Endothelial cell of umbilical vein (primary cell): ENCODE results near the gene SEMA4F. TPM values are rescaled to one million over a fixed set of nuclear protein-coding genes. Genes with fewer than 3 reads are reported as not detected.

Experiments used
- Bru-seq: library from RNA; stranded (reverse); fragments of 400-500 nt; gene quantifications from one replicate; lab custom pipeline; 2021; lab: Mats Ljungman, UMichigan
- BruChase-seq, 2 experiments: library from RNA; stranded (reverse); fragments of 400-500 nt; gene quantifications; one replicate each; lab custom pipeline; 2021; lab: Mats Ljungman, UMichigan
- BruUV-seq: library from RNA; stranded (reverse); fragments of 400-500 nt; replicated peaks from 2 replicates; lab custom pipeline; 2021; lab: Mats Ljungman, UMichigan
- CTCF ChIA-PET: fragments of 300-600, 350-600 bp; sonication (Branson Sonifier 250); formaldehyde crosslinking; loops from one replicate; lab custom pipeline; 2021; ENCODE audit warnings: antibody characterized with exemption, inconsistent platforms; lab: Charles Lee
- POLR2A ChIA-PET: fragments of 300-600, 350-600 bp; sonication (Branson Sonifier 250); formaldehyde crosslinking; loops from one replicate; lab custom pipeline; 2021; ENCODE audit warnings: antibody characterized with exemption, inconsistent platforms; lab: Charles Lee
- DNase-seq: peaks from one replicate; pipeline ENCODE4 v3.0.0-alpha.2; 2011; ENCODE audit warnings: low read depth, low spot score
- FAIRE-seq: peaks from 2 replicates; lab custom pipeline; 2011; peaks lifted over from hg19 to GRCh38; lab: Jason Lieb, UNC
- H2AFZ ChIP-seq: 2 replicates; pipeline ENCODE4 v1.6.0; 2012; ENCODE audit warnings: low read depth, low read length, control low read depth, inconsistent platforms
- H3K27ac ChIP-seq: 2 replicates; pipeline ENCODE4 v1.5.1; 2011; ENCODE audit warnings: low read depth, mild to moderate bottlenecking, control low read depth, low read length, moderate library complexity; ENCODE audit not compliant: insufficient read depth
- H3K27me3 ChIP-seq, 2 experiments: 2 replicates each; pipeline versions ENCODE4 v1.6.0 to v1.6.1; 2011; ENCODE audit warnings: low read length in 2 of 2, mixed read lengths in 1 of 2; ENCODE audit not compliant: control insufficient read depth in 2 of 2, insufficient read depth in 2 of 2
- H3K36me3 ChIP-seq, 2 experiments: 2 replicates in 1 of 2; 3 replicates in 1 of 2; pipeline ENCODE4 v1.5.1; 2011; ENCODE audit warnings: low read length in 2 of 2, mild to moderate bottlenecking in 1 of 2, moderate library complexity in 1 of 2; ENCODE audit not compliant: control insufficient read depth in 2 of 2, insufficient read depth in 2 of 2; ENCODE audit errors: extremely low read depth in 1 of 2
- H3K4me1 ChIP-seq: 3 replicates; pipeline ENCODE4 v1.5.1; 2011; ENCODE audit warnings: mild to moderate bottlenecking, low read length; ENCODE audit not compliant: control insufficient read depth, insufficient read depth; ENCODE audit errors: extremely low read depth
- H3K4me2 ChIP-seq: 2 replicates; pipeline ENCODE4 v1.6.1; 2011; ENCODE audit warnings: low read length, control low read depth, mixed read lengths; ENCODE audit not compliant: insufficient read depth
- H3K4me3 ChIP-seq, 3 experiments: fragments of 200-600 bp in 1 of 3; sonication (generic), shearing (Covaris generic) in 1 of 3; replicated peaks in 1 of 3; 2 replicates each; pipeline ENCODE4 v1.5.1; 2011 to 2016; ENCODE audit warnings: control low read depth in 3 of 3, low read length in 3 of 3, mild to moderate bottlenecking in 2 of 3, inconsistent platforms in 1 of 3, low read depth in 1 of 3, moderate library complexity in 1 of 3; ENCODE audit not compliant: insufficient read depth in 1 of 3
- H3K79me2 ChIP-seq: 2 replicates; pipeline ENCODE4 v1.6.0; 2012; ENCODE audit warnings: low read length, inconsistent platforms; ENCODE audit not compliant: control insufficient read depth, insufficient read depth
- H3K9ac ChIP-seq: replicated peaks from 2 replicates; pipeline ENCODE3; 2011; ENCODE audit warnings: low read length, control low read depth; ENCODE audit not compliant: insufficient read depth; ENCODE audit errors: extremely low read depth
- H3K9me1 ChIP-seq: replicated peaks from 3 replicates; pipeline ENCODE4 v1.6.0; 2011; ENCODE audit warnings: mild to moderate bottlenecking, low read length; ENCODE audit not compliant: control insufficient read depth, insufficient read depth; ENCODE audit errors: extremely low read depth
- H3K9me3 ChIP-seq: replicated peaks from 2 replicates; pipeline ENCODE4 v1.5.1; 2012; ENCODE audit warnings: low read length, inconsistent platforms; ENCODE audit not compliant: control insufficient read depth, insufficient read depth
- H4K20me1 ChIP-seq: replicated peaks from 2 replicates; pipeline ENCODE3; 2011; ENCODE audit warnings: mild to moderate bottlenecking, low read length; ENCODE audit not compliant: control insufficient read depth, insufficient read depth; ENCODE audit errors: extremely low read depth
- FOS ChIP-seq: IDR thresholded peaks from 2 replicates; pipeline ENCODE4 v1.6.1; 2011; ENCODE audit warnings: mild to moderate bottlenecking, low read length, moderate library complexity, borderline replicate concordance; ENCODE audit not compliant: insufficient read depth
- JUN ChIP-seq: IDR thresholded peaks from 2 replicates; pipeline ENCODE4 v1.6.1; 2011; ENCODE audit warnings: borderline replicate concordance, low read depth; ENCODE audit not compliant: insufficient read length, insufficient read depth
- POLR2AphosphoS5 ChIP-seq: IDR thresholded peaks from 2 replicates; pipeline ENCODE4 v1.6.1; 2012; ENCODE audit warnings: low read depth, mild to moderate bottlenecking, control low read depth, low read length, moderate library complexity; ENCODE audit not compliant: insufficient read depth
- dilution Hi-C: fragments of 300-500 bp; cut with MboI; formaldehyde crosslinking; loops from one replicate; pipeline ENCODE4 v1.15.0; 2019; ENCODE audit warnings: low sequenced_read_pairs; ENCODE audit not compliant: extremely low pct_ligation_motif_present
- intact Hi-C: fragments of 100-400 bp; cut with micrococcal nuclease; formaldehyde crosslinking; loops from one replicate; pipeline ENCODE4 v1.10.0; 2022
- long read RNA-seq: library from polyadenylated mRNA; stranded (forward); transcript quantifications from one replicate; pipeline ENCODE4 v2.0.0, GENCODE V29; 2021
- polyA minus RNA-seq, 3 experiments: library from RNA; depleted of rRNA, polyadenylated mRNA; stranded (reverse); fragments of >200 nt; gene quantifications; 1 replicate in 1 of 3; 2 replicates in 2 of 3; pipeline ENCODE4 v1.2.3, GENCODE V29; 2011
- polyA plus RNA-seq, 4 experiments: library from polyadenylated mRNA; depleted of rRNA in 3 of 4; stranded (reverse) in 3 of 4; unstranded in 1 of 4; fragments of >200 nt; gene quantifications; 2 replicates each; pipeline versions ENCODE4 v1.2.1 to v1.2.3, GENCODE V29; 2011 to 2012; ENCODE audit warnings: missing spikeins in 1 of 4
- total RNA-seq: library from RNA; stranded (reverse); gene quantifications from 2 replicates; pipeline ENCODE4 v1.2.3, GENCODE V29; 2021
- TF ChIP-seq, protein P1 (sequence below): IDR thresholded peaks from 2 replicates; pipeline ENCODE4 v1.6.1; 2011; ENCODE audit not compliant: insufficient read depth, insufficient read length

SEMA4F gene
- total RNA-seq (5.9 and 6.0 TPM in 2 replicates), polyA plus RNA-seq (4.9 and 5.3 TPM in 2 replicates), polyA minus RNA-seq (6.3 and 6.5 TPM in 2 replicates), Bru-seq, nascent RNA (percentile 33 among the genes with signal in this experiment), BruChase-seq, experiment 1, labeled RNA remaining after a 6-hour chase (percentile 31 among the genes with signal in this experiment), BruChase-seq, experiment 2, labeled RNA remaining after a 2-hour chase (percentile 25 among the genes with signal in this experiment)
- 3.6 and 3.9 TPM in 2 replicates for polyA plus RNA-seq (2011; cell fraction: cytosol; rRNA removed)
- polyA plus RNA-seq (2011; cell fraction: nucleus; rRNA removed) = 5.4 and 6.4 TPM in 2 replicates
- 2.5 and 3.4 TPM in 2 replicates for polyA plus RNA-seq (2012)
- polyA minus RNA-seq (2011; cell fraction: cytosol; rRNA and poly(A)+ RNA removed) = 1.5 TPM
- 1.6 and 2.1 TPM in 2 replicates for polyA minus RNA-seq (2011; cell fraction: nucleus; rRNA and poly(A)+ RNA removed)
- long read RNA-seq, full-length matches to known transcripts = 5 of 11 reads
- long read RNA-seq, partial matches to known transcripts = 2 of 11 reads
- long read RNA-seq, other reads (novel, unspliced or antisense) = 4 of 11 reads

DNA sequence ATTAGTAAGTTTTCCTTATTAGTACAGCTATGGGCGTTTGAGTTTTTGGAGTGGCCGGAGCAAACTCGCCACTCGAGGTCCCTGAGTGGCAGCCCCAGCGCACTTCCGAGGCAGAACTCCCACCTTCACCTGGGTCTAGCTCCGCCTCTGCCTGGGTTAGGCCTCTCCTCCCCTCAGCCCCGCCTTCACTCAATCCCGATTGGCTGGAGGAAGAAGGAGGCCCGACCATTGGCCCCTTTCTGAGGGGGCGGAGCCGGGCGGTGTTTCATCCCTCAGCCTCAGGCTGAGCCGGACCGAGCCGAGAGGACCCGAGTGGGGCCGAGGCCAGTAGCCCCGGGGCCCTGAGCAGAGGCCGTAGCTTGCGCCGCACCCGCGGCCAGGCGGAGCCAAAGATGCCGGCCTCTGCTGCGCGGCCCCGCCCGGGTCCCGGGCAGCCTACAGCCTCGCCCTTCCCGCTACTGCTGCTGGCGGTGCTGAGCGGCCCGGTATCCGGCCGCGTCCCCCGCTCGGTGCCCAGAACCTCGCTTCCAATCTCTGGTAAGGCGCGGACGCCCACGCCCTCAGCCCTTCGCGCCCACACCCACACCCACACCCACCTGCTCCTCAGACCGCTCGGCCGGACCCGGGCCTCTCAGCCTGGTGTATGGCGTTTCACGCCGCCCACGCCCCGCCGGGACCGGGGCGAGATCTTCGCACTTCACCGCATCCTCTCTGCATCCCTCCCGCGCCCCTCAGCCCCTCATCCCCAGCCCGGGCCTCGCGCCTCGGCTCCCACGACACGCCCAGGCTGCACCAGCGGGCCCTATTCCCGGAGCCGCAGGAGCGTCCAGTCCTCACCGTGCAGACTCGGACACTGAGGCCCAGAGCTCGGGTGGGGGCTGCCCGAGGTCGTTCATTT lies at the start of gene SEMA4F:
TSS of gene SEMA4F (plus strand) at position 263 of the 898 bp plus-strand sequence. CDS start at position 393, 130 bp downstream.
- H3K4me1 ChIP-seq = peaks cover 8% of the 10 kb centered on the region
- ChIA-PET CTCF (interaction anchor here (1.0 kb wide), 1 partner anchor 265 kb away, joined by 3 read pairs; no protein-coding TSS in a partner anchor), POLR2A (no interaction called here)
- no peaks in the 10 kb centered on the region for H3K27me3 ChIP-seq
- H3K9me3 ChIP-seq = no peaks in the 10 kb centered on the region
- FAIRE-seq = peak; percentile 96
- H3K27ac ChIP-seq = no peak within 1 kb of the TSS
- no peaks in the 10 kb centered on the region for H3K79me2 ChIP-seq
- no peaks in the 10 kb centered on the region for H3K36me3 ChIP-seq
- dilution Hi-C loops = no loop called here
- DNase-seq = peak; percentile 93
- TF ChIP-seq POLR2AphosphoS5 = peak; percentile 23
- no peak for TF ChIP-seq JUN
- no peak for TF ChIP-seq FOS
- TF ChIP-seq, protein P1, sequence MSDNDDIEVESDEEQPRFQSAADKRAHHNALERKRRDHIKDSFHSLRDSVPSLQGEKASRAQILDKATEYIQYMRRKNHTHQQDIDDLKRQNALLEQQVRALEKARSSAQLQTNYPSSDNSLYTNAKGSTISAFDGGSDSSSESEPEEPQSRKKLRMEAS = no peak
- H3K4me3 ChIP-seq = peak within 1 kb of the TSS; percentile 55 to 69 (median 57)
- H4K20me1 ChIP-seq = no peaks in the 10 kb centered on the region
- intact Hi-C loops = loop anchor here (1.0 to 5.0 kb wide), 3 partner anchors 61 to 183 kb away; no protein-coding TSS in a partner anchor
- peak within 1 kb of the TSS; percentile 30 for H3K9ac ChIP-seq
- peak within 1 kb of the TSS; percentile 72 for H3K4me2 ChIP-seq
- no peaks in the 10 kb centered on the region for H3K9me1 ChIP-seq
- BruUV-seq = no TSS peak
- H2AFZ ChIP-seq = peak within 1 kb of the TSS; percentile 95
